SK-N-SH treated with all-trans-retinoic acid at 6 μM for 48 hours (cell line): ENCODE data around the gene MYL12B.

ENCODE experiments used
- ATAC-seq: fragments of 200-7000 bp; cut with Tn5 transposase; 3 replicates; pipeline ENCODE4 v1.9.1; 2020; ENCODE audit warnings: mild to moderate bottlenecking, moderate library complexity
- ARNTL ChIP-seq: fragments of 450-650 bp; formaldehyde crosslinking; IDR thresholded peaks from 2 replicates; pipeline ENCODE4 v1.5.0; 2020; ENCODE audit warnings: low read depth, mild to moderate bottlenecking, moderate library complexity, borderline replicate concordance
- BACH2 ChIP-seq: fragments of 250-450 bp; sonication (Bioruptor Pico); IDR thresholded peaks from 2 replicates; pipeline ENCODE4 v1.9.0; 2021; ENCODE audit warnings: mild to moderate bottlenecking, borderline replicate concordance
- CSDC2 ChIP-seq: fragments of 250-450 bp; sonication (Bioruptor Pico); IDR thresholded peaks from 2 replicates; pipeline ENCODE4 v1.5.0; 2020; ENCODE audit warnings: mild to moderate bottlenecking, moderate library complexity
- ESRRG ChIP-seq: fragments of 250-450 bp; sonication (Bioruptor Pico); IDR thresholded peaks from 2 replicates; pipeline ENCODE4 v1.6.1; 2021; ENCODE audit warnings: mild to moderate bottlenecking
- ISL1 ChIP-seq: fragments of 250-450 bp; sonication (Bioruptor Pico); IDR thresholded peaks from 2 replicates; pipeline ENCODE4 v2.1.2; 2022; ENCODE audit warnings: mild to moderate bottlenecking, moderate library complexity
- OSR1 ChIP-seq: fragments of 250-450 bp; sonication (Bioruptor Pico); IDR thresholded peaks from 2 replicates; pipeline ENCODE4 v1.8.0; 2022; ENCODE audit warnings: moderate library complexity, mild to moderate bottlenecking, inconsistent platforms
- PATZ1 ChIP-seq: fragments of 250-450 bp; sonication (Bioruptor Pico); IDR thresholded peaks from 2 replicates; pipeline ENCODE4 v1.8.0; 2020; ENCODE audit warnings: mild to moderate bottlenecking, moderate library complexity, borderline replicate concordance
- POU6F1 ChIP-seq: fragments of 250-450 bp; sonication (Bioruptor Pico); IDR thresholded peaks from 2 replicates; pipeline ENCODE4 v1.8.0; 2021; ENCODE audit warnings: low read depth, mild to moderate bottlenecking, moderate library complexity, borderline replicate concordance
- PPARA ChIP-seq: fragments of 250-450 bp; sonication (Bioruptor Pico); IDR thresholded peaks from 2 replicates; pipeline ENCODE4 v1.5.0; 2020; ENCODE audit warnings: mild to moderate bottlenecking, borderline replicate concordance
- RARB ChIP-seq: fragments of 250-450 bp; sonication (Bioruptor Pico); IDR thresholded peaks from 2 replicates; pipeline ENCODE4 v1.8.0; 2021; ENCODE audit warnings: mild to moderate bottlenecking, moderate library complexity
- SNAI2 ChIP-seq: fragments of 250-450 bp; sonication (Bioruptor Pico); IDR thresholded peaks from 2 replicates; pipeline ENCODE4 v1.5.0; 2020; ENCODE audit warnings: mild to moderate bottlenecking, moderate library complexity
- TOX ChIP-seq: fragments of 250-450 bp; sonication (Bioruptor Pico); IDR thresholded peaks from 2 replicates; pipeline ENCODE4 v1.8.0; 2021; ENCODE audit warnings: mild to moderate bottlenecking, moderate library complexity, borderline replicate concordance
- ZFP3 ChIP-seq: fragments of 250-450 bp; sonication (Bioruptor Pico); IDR thresholded peaks from 2 replicates; pipeline ENCODE4 v1.5.0; 2020; ENCODE audit warnings: mild to moderate bottlenecking, moderate library complexity
- ZFP30 ChIP-seq: fragments of 450-650 bp; formaldehyde crosslinking; IDR thresholded peaks from 2 replicates; pipeline ENCODE4 v1.5.0; 2022; ENCODE audit warnings: mild to moderate bottlenecking, moderate library complexity
- ZNF565 ChIP-seq: fragments of 450-650 bp; formaldehyde crosslinking; conservative IDR thresholded peaks from 2 replicates; pipeline ENCODE4 v1.5.0; 2020; ENCODE audit warnings: low read depth, mild to moderate bottlenecking, moderate library complexity
- ZNF70 ChIP-seq: fragments of 450-650 bp; formaldehyde crosslinking; IDR thresholded peaks from 2 replicates; pipeline ENCODE4 v1.5.0; 2020; ENCODE audit warnings: mild to moderate bottlenecking, moderate library complexity
- ZNF8 ChIP-seq: fragments of 450-650 bp; formaldehyde crosslinking; IDR thresholded peaks from 2 replicates; pipeline ENCODE4 v1.5.0; 2020; ENCODE audit warnings: mild to moderate bottlenecking, moderate library complexity
- TF ChIP-seq, protein P1 (sequence below): fragments of 250-450 bp; sonication (Bioruptor Pico); IDR thresholded peaks from 2 replicates; pipeline ENCODE4 v1.5.1; 2020; ENCODE audit warnings: low read depth, mild to moderate bottlenecking, moderate library complexity
- TF ChIP-seq, protein P2 (sequence below): fragments of 250-450 bp; sonication (Bioruptor Pico); IDR thresholded peaks from 2 replicates; pipeline ENCODE4 v1.5.1; 2021; ENCODE audit warnings: mild to moderate bottlenecking, moderate library complexity

Gene MYL12B

DNA sequence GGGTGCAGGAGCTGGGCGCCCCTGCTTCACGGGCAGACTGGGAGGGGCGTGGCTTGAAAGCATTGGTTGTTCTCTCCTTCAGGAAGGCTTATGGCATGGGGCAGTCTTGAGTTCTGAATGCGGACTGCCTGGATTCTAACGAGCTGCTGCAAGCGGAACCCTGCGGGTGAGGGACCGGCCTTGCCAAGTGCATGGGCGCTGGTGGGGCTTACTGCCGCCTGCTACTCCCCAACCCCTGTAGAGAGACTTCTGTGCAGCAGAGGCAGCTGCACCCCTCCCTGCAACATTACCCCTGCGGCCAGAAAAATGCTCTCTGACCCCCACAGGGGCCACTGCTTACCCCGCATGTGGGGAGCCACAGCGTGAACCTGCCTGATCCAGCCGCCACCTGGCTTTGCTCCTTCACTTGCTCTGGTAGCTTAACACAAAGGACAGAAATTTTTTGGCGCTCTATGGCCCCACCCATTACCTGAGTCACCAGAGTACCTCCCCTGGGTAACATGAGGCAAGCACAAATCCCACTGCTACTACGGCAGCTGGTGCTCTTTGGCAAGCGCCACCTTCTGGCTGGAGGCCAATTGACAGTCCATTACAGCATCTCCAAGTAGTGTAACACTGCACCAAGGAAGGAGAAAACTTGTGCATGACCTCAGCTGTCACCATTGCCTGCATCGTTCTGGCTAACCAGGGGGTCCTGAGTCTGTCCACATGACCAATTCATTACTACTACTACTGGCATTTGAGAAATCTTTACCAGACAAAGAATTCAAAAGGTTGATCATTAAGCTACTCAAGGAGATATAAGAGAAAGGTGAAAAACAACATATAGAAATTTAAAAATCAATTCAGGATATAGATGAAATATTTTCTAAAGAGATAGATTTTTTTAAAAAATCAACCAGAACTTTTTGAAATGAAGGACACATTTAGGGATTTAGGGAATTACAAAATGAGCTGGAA is 35.4 kb downstream of the MYL12B start:
- ATAC-seq, result peak; percentile 99
- TF ChIP-seq PATZ1 (CRISPR knock-in tag), result peak; percentile 36; the same call in 1 of the 2 replicates
- no peak for TF ChIP-seq RARB
- TF ChIP-seq ZNF8 (CRISPR knock-in tag), result no peak

GRCh38 chr18:3304832-3305231 is 42.9 kb downstream of the MYL12B start:
- peak; percentile 20; the same call in 2 of the 3 replicates for ATAC-seq
- no peak for TF ChIP-seq OSR1 (CRISPR knock-in tag)
- TF ChIP-seq ZNF565 (CRISPR knock-in tag), result no peak
- TF ChIP-seq CSDC2 (CRISPR knock-in tag), result no peak
- TF ChIP-seq PPARA, result no peak
- no peak for TF ChIP-seq ZNF8 (CRISPR knock-in tag)
- TF ChIP-seq SNAI2 (CRISPR knock-in tag), result no peak
- no peak for TF ChIP-seq ZNF70 (CRISPR knock-in tag)
- TF ChIP-seq, protein P1, sequence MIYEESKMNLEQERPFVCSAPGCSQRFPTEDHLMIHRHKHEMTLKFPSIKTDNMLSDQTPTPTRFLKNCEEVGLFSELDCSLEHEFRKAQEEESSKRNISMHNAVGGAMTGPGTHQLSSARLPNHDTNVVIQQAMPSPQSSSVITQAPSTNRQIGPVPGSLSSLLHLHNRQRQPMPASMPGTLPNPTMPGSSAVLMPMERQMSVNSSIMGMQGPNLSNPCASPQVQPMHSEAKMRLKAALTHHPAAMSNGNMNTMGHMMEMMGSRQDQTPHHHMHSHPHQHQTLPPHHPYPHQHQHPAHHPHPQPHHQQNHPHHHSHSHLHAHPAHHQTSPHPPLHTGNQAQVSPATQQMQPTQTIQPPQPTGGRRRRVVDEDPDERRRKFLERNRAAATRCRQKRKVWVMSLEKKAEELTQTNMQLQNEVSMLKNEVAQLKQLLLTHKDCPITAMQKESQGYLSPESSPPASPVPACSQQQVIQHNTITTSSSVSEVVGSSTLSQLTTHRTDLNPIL (CRISPR knock-in tag), result no peak
- no peak for TF ChIP-seq PATZ1 (CRISPR knock-in tag)
- no peak for TF ChIP-seq TOX (CRISPR knock-in tag)
- no peak for TF ChIP-seq ZFP30 (CRISPR knock-in tag)
- no peak for TF ChIP-seq RARB
- no peak for TF ChIP-seq ARNTL (CRISPR knock-in tag)
- no peak for TF ChIP-seq ZFP3
- TF ChIP-seq, protein P2, sequence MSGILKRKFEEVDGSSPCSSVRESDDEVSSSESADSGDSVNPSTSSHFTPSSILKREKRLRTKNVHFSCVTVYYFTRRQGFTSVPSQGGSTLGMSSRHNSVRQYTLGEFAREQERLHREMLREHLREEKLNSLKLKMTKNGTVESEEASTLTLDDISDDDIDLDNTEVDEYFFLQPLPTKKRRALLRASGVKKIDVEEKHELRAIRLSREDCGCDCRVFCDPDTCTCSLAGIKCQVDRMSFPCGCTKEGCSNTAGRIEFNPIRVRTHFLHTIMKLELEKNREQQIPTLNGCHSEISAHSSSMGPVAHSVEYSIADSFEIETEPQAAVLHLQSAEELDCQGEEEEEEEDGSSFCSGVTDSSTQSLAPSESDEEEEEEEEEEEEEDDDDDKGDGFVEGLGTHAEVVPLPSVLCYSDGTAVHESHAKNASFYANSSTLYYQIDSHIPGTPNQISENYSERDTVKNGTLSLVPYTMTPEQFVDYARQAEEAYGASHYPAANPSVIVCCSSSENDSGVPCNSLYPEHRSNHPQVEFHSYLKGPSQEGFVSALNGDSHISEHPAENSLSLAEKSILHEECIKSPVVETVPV, result no peak
- TF ChIP-seq ESRRG (CRISPR knock-in tag), result no peak

DNA sequence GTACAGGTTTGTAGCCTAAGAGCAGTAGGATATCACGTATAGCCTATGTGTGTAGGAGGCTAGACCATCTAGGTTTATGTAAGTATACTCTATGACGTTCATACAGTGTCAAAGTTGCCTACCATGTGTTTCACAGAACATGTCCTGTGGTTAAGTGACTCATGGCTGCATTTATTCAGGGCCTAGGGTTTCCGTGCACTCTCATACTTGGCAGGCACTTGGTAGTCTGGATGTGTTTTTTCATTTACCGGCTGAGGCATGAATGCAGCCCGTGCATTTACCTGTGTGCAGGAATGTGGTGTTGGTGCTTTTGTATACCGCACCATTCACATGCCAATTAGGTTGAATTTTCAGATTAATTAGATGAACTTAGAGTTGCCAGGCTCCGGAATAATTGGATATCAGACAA is 43.4 kb downstream of the MYL12B start:
- TF ChIP-seq BACH2 (CRISPR knock-in tag) (no peak), PPARA (no peak), TOX (CRISPR knock-in tag) (peak; percentile 30; the same call in 1 of the 2 replicates)
- TF ChIP-seq, protein P1 (CRISPR knock-in tag), result no peak
- ATAC-seq, result peak; percentile 99

- ATAC-seq, result peak; percentile 63
Observed at GRCh38 chr18:3305933-3306332, 44.0 kb downstream of the MYL12B start.

More at GRCh38 chr18:3305933-3306332, 44.0 kb downstream of the MYL12B start:
- TF ChIP-seq PATZ1 (CRISPR knock-in tag) (no peak), ZFP30 (CRISPR knock-in tag) (no peak), ZNF565 (CRISPR knock-in tag) (no peak), CSDC2 (CRISPR knock-in tag) (no peak), OSR1 (CRISPR knock-in tag) (no peak), BACH2 (CRISPR knock-in tag) (no peak), TOX (CRISPR knock-in tag) (no peak), RARB (no peak), POU6F1 (CRISPR knock-in tag) (no peak), ISL1 (CRISPR knock-in tag) (no peak)
